GM19395 (cell line): ENCODE results near the gene RPL4.
"Not testable (repeated sequence)": the region's sequence is repeated elsewhere in the genome, so short reads cannot be mapped to it uniquely, and the experiment has no call there.

Experiments used
- ATAC-seq: cut with Tn5 transposase; IDR thresholded peaks from one replicate; pipeline ENCODE4 v1.9.1; 2021; ENCODE audit warnings: mild to moderate bottlenecking, moderate library complexity; ENCODE audit not compliant: unreplicated experiment

RPL4 gene

GRCh38 chr15:66504563-66505429 lies at the start of gene RPL4, which contains the start of gene ZWILCH:
TSS of gene RPL4 (minus strand) at chr15:66504855. CDS start at chr15:66504790, 65 bp downstream.
TSS of gene ZWILCH (plus strand) at chr15:66505326. CDS start at chr15:66505339, 13 bp downstream.
- peak; percentile 79 for ATAC-seq

- ATAC-seq: no peak
Observed at GRCh38 chr15:66545255-66545654, 40.6 kb upstream of the RPL4 start.

- ATAC-seq: no peak
Observed at GRCh38 chr15:66542896-66543295, 38.2 kb upstream of the RPL4 start.

- ATAC-seq: no peak
Observed at GRCh38 chr15:66535056-66535455, 30.4 kb upstream of the RPL4 start.

GRCh38 chr15:66524838-66525237 lies 20.2 kb upstream of the RPL4 start:
- ATAC-seq: no peak

- ATAC-seq: no peak
Observed at GRCh38 chr15:66523926-66524325, 19.3 kb upstream of the RPL4 start.

GRCh38 chr15:66515901-66516322 lies 11.3 kb upstream of the RPL4 start:
- no peak for ATAC-seq

- no peak for ATAC-seq
Observed at GRCh38 chr15:66514586-66514985, 9.9 kb upstream of the RPL4 start.

GRCh38 chr15:66508293-66508883 lies 3.7 kb upstream of the RPL4 start:
- ATAC-seq: no peak

GRCh38 chr15:66505818-66506217 lies 1.2 kb upstream of the RPL4 start:
- ATAC-seq: no peak

- no peak for ATAC-seq
Observed at GRCh38 chr15:66505430-66505811, 766 bp upstream of the RPL4 start.

- ATAC-seq: no peak
Observed at GRCh38 chr15:66503780-66504562, 684 bp downstream of the RPL4 start.

- ATAC-seq: not testable (repeated sequence)
Observed at GRCh38 chr15:66503041-66503648, 1.5 kb downstream of the RPL4 start.

GRCh38 chr15:66502491-66502890 lies 2.2 kb downstream of the RPL4 start:
- no peak for ATAC-seq

GRCh38 chr15:66500346-66500745 lies 4.3 kb downstream of the RPL4 start:
- not testable (repeated sequence) for ATAC-seq

- no peak for ATAC-seq
Observed at GRCh38 chr15:66498501-66499386, 5.9 kb downstream of the RPL4 start.

GRCh38 chr15:66497502-66498455 lies 6.9 kb downstream of the RPL4 start, which contains the start of gene SNAPC5:
TSS of gene SNAPC5 (minus strand) at chr15:66497762. CDS start at chr15:66497731, 31 bp downstream.
- peak; percentile 84 for ATAC-seq

- ATAC-seq: peak; percentile 27
Observed at GRCh38 chr15:66496951-66497501, 7.6 kb downstream of the RPL4 start.
